C4-2B (cell line): ENCODE data around the gene GALNT7.

ENCODE experiments used
- ZFX ChIP-seq: fragments of 450-650 bp; IDR thresholded peaks from 2 replicates; pipeline ENCODE4 v1.6.1; 2017
- TF ChIP-seq, protein P1 (sequence below): fragments of 450-650 bp; conservative IDR thresholded peaks from 2 replicates; pipeline ENCODE4 v1.5.1; 2017; ENCODE audit warnings: mild to moderate bottlenecking

DNA sequence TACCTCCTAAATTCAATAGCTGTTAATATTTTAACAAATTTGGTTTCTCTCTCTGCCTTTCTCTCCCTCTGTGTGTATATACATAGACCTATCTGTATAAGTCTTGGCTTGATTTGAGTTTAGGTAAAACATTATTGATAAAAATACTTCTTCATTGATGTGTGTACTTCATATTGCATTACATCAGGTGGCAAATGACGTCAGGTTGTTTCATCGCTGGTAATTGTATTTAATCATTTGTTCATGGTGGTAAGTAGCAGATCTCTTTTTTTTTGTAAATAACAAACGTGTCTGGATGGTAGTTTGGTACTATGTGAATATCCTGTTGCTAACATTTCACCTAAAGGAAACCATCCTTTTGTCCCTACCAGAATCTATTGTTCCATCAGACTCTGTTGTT, 55.1 kb downstream of the GALNT7 start:
- TF ChIP-seq, protein P1, sequence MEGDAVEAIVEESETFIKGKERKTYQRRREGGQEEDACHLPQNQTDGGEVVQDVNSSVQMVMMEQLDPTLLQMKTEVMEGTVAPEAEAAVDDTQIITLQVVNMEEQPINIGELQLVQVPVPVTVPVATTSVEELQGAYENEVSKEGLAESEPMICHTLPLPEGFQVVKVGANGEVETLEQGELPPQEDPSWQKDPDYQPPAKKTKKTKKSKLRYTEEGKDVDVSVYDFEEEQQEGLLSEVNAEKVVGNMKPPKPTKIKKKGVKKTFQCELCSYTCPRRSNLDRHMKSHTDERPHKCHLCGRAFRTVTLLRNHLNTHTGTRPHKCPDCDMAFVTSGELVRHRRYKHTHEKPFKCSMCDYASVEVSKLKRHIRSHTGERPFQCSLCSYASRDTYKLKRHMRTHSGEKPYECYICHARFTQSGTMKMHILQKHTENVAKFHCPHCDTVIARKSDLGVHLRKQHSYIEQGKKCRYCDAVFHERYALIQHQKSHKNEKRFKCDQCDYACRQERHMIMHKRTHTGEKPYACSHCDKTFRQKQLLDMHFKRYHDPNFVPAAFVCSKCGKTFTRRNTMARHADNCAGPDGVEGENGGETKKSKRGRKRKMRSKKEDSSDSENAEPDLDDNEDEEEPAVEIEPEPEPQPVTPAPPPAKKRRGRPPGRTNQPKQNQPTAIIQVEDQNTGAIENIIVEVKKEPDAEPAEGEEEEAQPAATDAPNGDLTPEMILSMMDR = no peak
- no peak for TF ChIP-seq ZFX
